ENCODE measurements around the gene SLC2A4. TPM values are rescaled to one million over a fixed set of nuclear protein-coding genes. Genes with fewer than 3 reads are reported as not detected.

The SLC2A4 gene
- total RNA-seq, 1 experiment from 2014 or later = 1.5 TPM

DNA sequence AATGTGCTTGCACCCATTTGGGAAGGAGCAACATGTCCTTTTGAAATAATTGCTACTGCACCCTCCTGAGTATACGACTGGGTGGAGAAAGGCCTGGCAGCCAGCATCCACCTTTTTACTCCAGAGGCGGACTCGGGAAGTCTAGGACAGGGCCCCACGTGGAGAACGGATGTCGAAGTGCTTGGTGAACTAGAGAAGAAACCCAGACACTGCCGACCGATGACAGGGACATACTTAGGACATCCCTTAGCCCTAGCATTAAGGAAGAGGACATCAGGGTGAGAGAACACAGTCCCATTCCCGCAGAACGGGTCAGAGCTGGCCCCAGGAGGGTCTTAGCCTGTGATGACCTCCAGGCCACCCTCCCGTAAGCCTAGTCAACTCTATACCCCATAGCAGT lies 9.2 kb downstream of the SLC2A4 start:
- POLR2A ChIA-PET (ENCODE audit: unreplicated experiment) = no interaction called here

GRCh38 chr17:7292194-7292593 lies 10.7 kb downstream of the SLC2A4 start:
- no peak overlapping the region for H3K4me3 ChIP-seq
- H3K27me3 ChIP-seq (ENCODE audit: insufficient read depth, low read depth) = peaks cover 10% of the 10 kb centered on the region; the same call in 1 of the 2 replicates
- intact Hi-C loops (cut with micrococcal nuclease; ENCODE audit: unreplicated experiment) = no loop called here
- BruUV-seq (replicated peaks) = no TSS peak
- CTCF ChIA-PET = interaction anchor here (0.5 kb wide), 1 partner anchor 21 kb away, joined by 3 read pairs; no protein-coding TSS in a partner anchor
- TF ChIP-seq, protein P1, sequence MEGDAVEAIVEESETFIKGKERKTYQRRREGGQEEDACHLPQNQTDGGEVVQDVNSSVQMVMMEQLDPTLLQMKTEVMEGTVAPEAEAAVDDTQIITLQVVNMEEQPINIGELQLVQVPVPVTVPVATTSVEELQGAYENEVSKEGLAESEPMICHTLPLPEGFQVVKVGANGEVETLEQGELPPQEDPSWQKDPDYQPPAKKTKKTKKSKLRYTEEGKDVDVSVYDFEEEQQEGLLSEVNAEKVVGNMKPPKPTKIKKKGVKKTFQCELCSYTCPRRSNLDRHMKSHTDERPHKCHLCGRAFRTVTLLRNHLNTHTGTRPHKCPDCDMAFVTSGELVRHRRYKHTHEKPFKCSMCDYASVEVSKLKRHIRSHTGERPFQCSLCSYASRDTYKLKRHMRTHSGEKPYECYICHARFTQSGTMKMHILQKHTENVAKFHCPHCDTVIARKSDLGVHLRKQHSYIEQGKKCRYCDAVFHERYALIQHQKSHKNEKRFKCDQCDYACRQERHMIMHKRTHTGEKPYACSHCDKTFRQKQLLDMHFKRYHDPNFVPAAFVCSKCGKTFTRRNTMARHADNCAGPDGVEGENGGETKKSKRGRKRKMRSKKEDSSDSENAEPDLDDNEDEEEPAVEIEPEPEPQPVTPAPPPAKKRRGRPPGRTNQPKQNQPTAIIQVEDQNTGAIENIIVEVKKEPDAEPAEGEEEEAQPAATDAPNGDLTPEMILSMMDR (conservative IDR thresholded peaks at IDR 0.05) = no peak
- TF ChIP-seq EZH2 (IDR thresholded peaks at IDR 0.05; ENCODE audit: low read depth) = no peak
- H3K9me3 ChIP-seq (ENCODE audit: insufficient read depth, low read depth) = no peaks in the 10 kb centered on the region
- no peak for DNase-seq
- H3F3A ChIP-seq (ENCODE audit: insufficient read depth, low read depth) = peaks cover 32% of the 10 kb centered on the region; the same call in 1 of the 2 replicates
- no peaks in the 10 kb centered on the region for H3K79me2 ChIP-seq (ENCODE audit: low read depth)
- peak overlapping the region; percentile 49; the same call in 1 of the 2 replicates for H3K4me2 ChIP-seq
- peaks cover 25% of the 10 kb centered on the region for H3K4me1 ChIP-seq (replicated peaks; ENCODE audit: insufficient read depth)
- H4K20me1 ChIP-seq (ENCODE audit: insufficient read depth) = no peaks in the 10 kb centered on the region
- no peaks in the 10 kb centered on the region for H3K9me2 ChIP-seq (ENCODE audit: insufficient read depth)
- POLR2A ChIA-PET (ENCODE audit: unreplicated experiment) = no interaction called here
- no peak overlapping the region for H2AFZ ChIP-seq
- no peak overlapping the region for H3K27ac ChIP-seq
- no peaks in the 10 kb centered on the region for H3K36me3 ChIP-seq (ENCODE audit: low read depth)

More for the DNA sequence above, 9.2 kb downstream of the SLC2A4 start:
- CTCF ChIA-PET = no interaction called here
- no peak for DNase-seq
- no peaks in the 10 kb centered on the region for H3K79me2 ChIP-seq (ENCODE audit: low read depth)
- peaks cover 21% of the 10 kb centered on the region for H3K4me1 ChIP-seq (replicated peaks; ENCODE audit: insufficient read depth)
- TF ChIP-seq, protein P1 (conservative IDR thresholded peaks at IDR 0.05) = no peak
- no peak for TF ChIP-seq EZH2 (IDR thresholded peaks at IDR 0.05; ENCODE audit: low read depth)
- intact Hi-C loops (cut with micrococcal nuclease; ENCODE audit: unreplicated experiment) = no loop called here
- H3K9me3 ChIP-seq (ENCODE audit: insufficient read depth, low read depth) = no peaks in the 10 kb centered on the region
- H4K20me1 ChIP-seq (ENCODE audit: insufficient read depth) = no peaks in the 10 kb centered on the region
- BruUV-seq (replicated peaks) = no TSS peak
- H3K27ac ChIP-seq = no peak overlapping the region
- no peak overlapping the region for H2AFZ ChIP-seq
- peaks cover 10% of the 10 kb centered on the region; the same call in 1 of the 2 replicates for H3K27me3 ChIP-seq (ENCODE audit: insufficient read depth, low read depth)
- H3K4me3 ChIP-seq = no peak overlapping the region
- no peaks in the 10 kb centered on the region for H3K36me3 ChIP-seq (ENCODE audit: low read depth)
- peaks cover 21% of the 10 kb centered on the region; the same call in 1 of the 2 replicates for H3F3A ChIP-seq (ENCODE audit: insufficient read depth, low read depth)
- H3K4me2 ChIP-seq = no peak overlapping the region
- no peaks in the 10 kb centered on the region for H3K9me2 ChIP-seq (ENCODE audit: insufficient read depth)

DNA sequence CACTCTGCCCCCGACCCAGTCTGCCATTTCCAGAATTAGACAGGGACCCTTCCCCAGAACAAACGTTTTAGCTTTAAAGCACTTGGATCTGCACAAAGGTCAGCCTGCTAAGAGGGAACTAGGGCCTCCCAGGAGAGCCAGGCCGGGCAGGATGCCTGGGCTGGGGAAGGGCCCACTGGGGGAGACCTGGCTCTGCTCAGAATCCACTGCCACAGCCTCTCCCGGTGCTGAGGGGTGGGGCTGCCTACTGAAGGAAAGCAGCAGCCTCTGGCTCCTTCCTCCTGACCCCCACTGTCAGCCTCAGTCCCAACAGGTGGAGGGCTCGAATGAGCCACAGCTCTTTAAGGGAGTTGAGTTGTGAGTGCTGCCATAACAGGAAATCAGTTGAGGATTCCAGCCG lies 11.2 kb downstream of the SLC2A4 start:
- POLR2A ChIA-PET (ENCODE audit: unreplicated experiment) = no interaction called here
- BruUV-seq (replicated peaks) = no TSS peak
- Histone ChIP-seq H3K9me2 (ENCODE audit: insufficient read depth) (no peaks in the 10 kb centered on the region), H3K9me3 (ENCODE audit: insufficient read depth, low read depth) (no peaks in the 10 kb centered on the region), H3K79me2 (ENCODE audit: low read depth) (no peaks in the 10 kb centered on the region), H3F3A (ENCODE audit: insufficient read depth, low read depth) (peaks cover 32% of the 10 kb centered on the region; the same call in 1 of the 2 replicates), H3K36me3 (ENCODE audit: low read depth) (no peaks in the 10 kb centered on the region), H3K27ac (peak overlapping the region; percentile 22; the same call in 1 of the 2 replicates), H3K27me3 (ENCODE audit: insufficient read depth, low read depth) (peaks cover 10% of the 10 kb centered on the region; the same call in 1 of the 2 replicates), H3K4me2 (peak overlapping the region; percentile 49), H3K4me3 (no peak overlapping the region), H4K20me1 (ENCODE audit: insufficient read depth) (no peaks in the 10 kb centered on the region), H2AFZ (no peak overlapping the region), H3K4me1 (replicated peaks; ENCODE audit: insufficient read depth) (peaks cover 25% of the 10 kb centered on the region)
- TF ChIP-seq, protein P1 (conservative IDR thresholded peaks at IDR 0.05) = no peak
- TF ChIP-seq EZH2 (IDR thresholded peaks at IDR 0.05; ENCODE audit: low read depth) = no peak
- intact Hi-C loops (cut with micrococcal nuclease; ENCODE audit: unreplicated experiment) = no loop called here
- CTCF ChIA-PET = no interaction called here
- no peak for DNase-seq
